HG03442 (cell line): ENCODE data around the gene SLCO3A1.

Experiments
- ATAC-seq: cut with Tn5 transposase; IDR thresholded peaks from one replicate; pipeline ENCODE4 v1.9.1; 2021; ENCODE audit warnings: mild to moderate bottlenecking, moderate library complexity; ENCODE audit not compliant: unreplicated experiment

The SLCO3A1 gene

GRCh38 chr15:91881569-91882297, 28.2 kb downstream of the SLCO3A1 start:
- no peak for ATAC-seq

GRCh38 chr15:91882858-91883586, 29.5 kb downstream of the SLCO3A1 start:
- ATAC-seq: no peak

GRCh38 chr15:91884606-91885005, 31.1 kb downstream of the SLCO3A1 start:
- no peak for ATAC-seq

GRCh38 chr15:91885054-91885453, 31.5 kb downstream of the SLCO3A1 start:
- ATAC-seq: no peak

- no peak for ATAC-seq
These were observed 32.3 kb downstream of the SLCO3A1 start for GRCh38 chr15:91885714-91886270.

GRCh38 chr15:91886878-91887277, 33.4 kb downstream of the SLCO3A1 start:
- no peak for ATAC-seq

GRCh38 chr15:91887321-91887720, 33.8 kb downstream of the SLCO3A1 start:
- ATAC-seq: no peak

GRCh38 chr15:91887921-91888373, 34.4 kb downstream of the SLCO3A1 start:
- ATAC-seq: no peak

- no peak for ATAC-seq
These were observed 35.8 kb downstream of the SLCO3A1 start for GRCh38 chr15:91889111-91889815.

GRCh38 chr15:91890614-91891013, 37.1 kb downstream of the SLCO3A1 start:
- no peak for ATAC-seq

- ATAC-seq: no peak
These were observed 37.6 kb downstream of the SLCO3A1 start for GRCh38 chr15:91891101-91891500.

- ATAC-seq: no peak
These were observed 38.4 kb downstream of the SLCO3A1 start for GRCh38 chr15:91891788-91892345.

- no peak for ATAC-seq
These were observed 38.9 kb downstream of the SLCO3A1 start for GRCh38 chr15:91892436-91892835.

GRCh38 chr15:91894606-91895005, 41.1 kb downstream of the SLCO3A1 start:
- no peak for ATAC-seq

- ATAC-seq: no peak
These were observed 41.5 kb downstream of the SLCO3A1 start for GRCh38 chr15:91895051-91895450.

GRCh38 chr15:91896341-91897055, 43.0 kb downstream of the SLCO3A1 start:
- no peak for ATAC-seq

GRCh38 chr15:91897585-91898372, 44.3 kb downstream of the SLCO3A1 start:
- ATAC-seq: no peak

GRCh38 chr15:91898843-91899242, 45.3 kb downstream of the SLCO3A1 start:
- no peak for ATAC-seq

GRCh38 chr15:91904942-91905341, 51.4 kb downstream of the SLCO3A1 start:
- no peak for ATAC-seq

GRCh38 chr15:91908391-91908790, 54.9 kb downstream of the SLCO3A1 start:
- ATAC-seq: no peak
